ENCODE measurements around the gene SLC25A25. TPM values are rescaled to one million over a fixed set of nuclear protein-coding genes. Genes with fewer than 3 reads are reported as not detected.

The SLC25A25 gene
- total RNA-seq, 1 experiment from 2014 or later: 8.7 TPM

GRCh38 chr9:128099231-128099931 lies 31.3 kb downstream of the SLC25A25 start:
- Histone ChIP-seq H3K27me3 (no peaks in the 10 kb centered on the region), H3K36me3 (peaks cover 6% of the 10 kb centered on the region; the same call in 1 of the 2 replicates), H3K9me3 (no peaks in the 10 kb centered on the region), H3K4me3 (no peak overlapping the region)
- DNase-seq: no peak

GRCh38 chr9:128099932-128100491 lies 32.0 kb downstream of the SLC25A25 start:
- H3K36me3 ChIP-seq: peaks cover 6% of the 10 kb centered on the region; the same call in 1 of the 2 replicates
- no peak for DNase-seq
- no peaks in the 10 kb centered on the region for H3K27me3 ChIP-seq
- H3K4me3 ChIP-seq: no peak overlapping the region
- no peaks in the 10 kb centered on the region for H3K9me3 ChIP-seq

- DNase-seq: no peak
- Histone ChIP-seq H3K4me3 (no peak overlapping the region), H3K36me3 (peaks cover 6% of the 10 kb centered on the region; the same call in 1 of the 2 replicates)
Observed at GRCh38 chr9:128100581-128100980, 32.5 kb downstream of the SLC25A25 start.

GRCh38 chr9:128101231-128101661 lies 33.2 kb downstream of the SLC25A25 start:
- Histone ChIP-seq H3K27me3 (no peaks in the 10 kb centered on the region), H3K9me3 (no peaks in the 10 kb centered on the region), H3K36me3 (peaks cover 11% of the 10 kb centered on the region; the same call in 1 of the 2 replicates), H3K4me3 (no peak overlapping the region)
- DNase-seq: no peak

More at GRCh38 chr9:128100581-128100980, 32.5 kb downstream of the SLC25A25 start:
- Histone ChIP-seq H3K27me3 (no peaks in the 10 kb centered on the region), H3K9me3 (no peaks in the 10 kb centered on the region)

DNA sequence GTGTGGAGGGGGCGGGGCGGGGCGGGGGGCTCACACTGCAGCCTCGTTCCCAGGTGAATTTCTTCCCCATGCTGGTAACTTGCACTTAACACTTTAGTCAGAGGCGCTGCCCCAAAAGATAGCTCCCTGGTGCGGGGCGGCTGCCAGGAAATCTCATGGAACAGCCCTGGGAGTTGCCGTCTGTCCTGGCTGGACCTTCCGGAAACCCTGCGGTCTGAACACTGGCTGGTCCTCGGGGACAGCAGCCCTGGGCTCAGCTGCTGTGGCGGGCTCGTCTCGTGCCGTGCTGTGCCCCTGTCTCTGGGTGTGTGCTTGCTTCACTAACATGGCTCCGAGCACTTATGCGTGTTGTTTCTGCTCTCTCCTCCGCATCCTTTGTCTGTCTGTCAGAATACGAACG lies 33.7 kb downstream of the SLC25A25 start:
- Histone ChIP-seq H3K27me3 (no peaks in the 10 kb centered on the region), H3K36me3 (peaks cover 11% of the 10 kb centered on the region; the same call in 1 of the 2 replicates), H3K4me3 (no peak overlapping the region), H3K9me3 (no peaks in the 10 kb centered on the region)
- no peak for DNase-seq

DNA sequence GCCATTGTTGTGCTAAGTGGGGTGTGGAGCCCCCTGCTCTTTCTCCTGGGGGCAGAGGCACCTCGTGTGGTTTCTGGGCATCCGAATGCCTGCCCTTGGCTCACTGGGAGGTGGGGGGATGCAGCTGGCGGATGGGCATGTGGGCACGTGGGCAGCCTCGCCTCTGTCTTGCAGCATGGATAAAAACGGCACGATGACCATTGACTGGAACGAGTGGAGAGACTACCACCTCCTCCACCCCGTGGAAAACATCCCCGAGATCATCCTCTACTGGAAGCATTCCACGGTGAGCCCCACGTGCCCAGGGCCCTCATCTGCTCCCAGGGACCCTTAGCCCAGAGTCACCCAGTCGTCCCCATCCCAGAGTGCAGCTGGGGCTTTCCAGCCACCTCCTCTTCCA lies 34.2 kb downstream of the SLC25A25 start:
- no peak overlapping the region for H3K4me3 ChIP-seq
- DNase-seq: no peak
- H3K9me3 ChIP-seq: no peaks in the 10 kb centered on the region
- H3K27me3 ChIP-seq: no peaks in the 10 kb centered on the region
- H3K36me3 ChIP-seq: peaks cover 14% of the 10 kb centered on the region; the same call in 1 of the 2 replicates

DNA sequence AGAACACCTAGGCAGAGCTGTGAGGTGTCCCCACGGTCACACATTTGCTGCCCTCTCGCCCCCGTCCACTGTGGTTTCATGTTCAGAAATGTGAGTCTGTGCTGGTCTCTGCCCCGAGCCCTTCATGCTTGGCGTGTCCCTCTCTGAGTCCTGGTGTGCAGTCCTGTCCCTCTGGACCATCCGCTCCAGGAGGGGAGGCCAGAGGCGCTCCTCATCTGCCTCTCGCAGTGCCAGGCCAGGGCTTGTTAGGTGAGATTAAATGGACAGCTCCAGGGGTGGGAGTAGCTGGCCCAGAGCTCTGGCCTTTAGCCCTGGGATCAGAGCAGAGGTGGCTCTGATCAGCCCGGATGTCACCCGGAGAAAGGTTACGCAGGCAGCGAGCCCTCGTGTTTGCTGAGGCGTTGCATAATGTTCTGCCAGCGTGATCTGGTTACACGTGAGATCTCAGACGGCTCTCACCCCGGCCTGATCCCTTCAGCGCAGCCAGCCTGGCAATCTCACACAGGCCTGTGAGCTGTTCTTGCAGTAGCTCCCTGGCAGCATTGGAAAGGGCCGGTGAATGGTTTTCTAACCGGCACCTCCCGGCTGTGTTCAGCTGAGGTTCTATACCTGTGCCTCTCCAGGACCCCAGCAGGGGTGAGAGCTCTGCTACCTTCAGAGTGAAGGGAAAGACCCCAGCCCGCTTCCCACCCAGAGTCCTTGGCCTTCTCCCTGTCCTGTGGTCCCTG lies 35.0 kb downstream of the SLC25A25 start:
- Histone ChIP-seq H3K9me3 (no peaks in the 10 kb centered on the region), H3K4me3 (no peak overlapping the region), H3K27me3 (no peaks in the 10 kb centered on the region), H3K36me3 (peaks cover 17% of the 10 kb centered on the region; the same call in 1 of the 2 replicates)
- DNase-seq: no peak

DNA sequence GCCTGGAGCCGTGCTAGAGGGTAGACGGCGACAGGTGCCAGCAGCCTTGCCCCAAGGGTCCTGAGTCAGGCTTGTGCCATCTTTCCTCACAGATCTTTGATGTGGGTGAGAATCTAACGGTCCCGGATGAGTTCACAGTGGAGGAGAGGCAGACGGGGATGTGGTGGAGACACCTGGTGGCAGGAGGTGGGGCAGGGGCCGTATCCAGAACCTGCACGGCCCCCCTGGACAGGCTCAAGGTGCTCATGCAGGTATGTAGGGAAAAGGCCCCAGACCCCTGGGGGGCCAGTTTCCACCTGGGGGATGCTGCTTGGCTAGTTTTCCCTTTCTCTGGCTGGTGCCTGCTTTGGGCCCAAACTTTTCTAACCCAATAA lies 35.5 kb downstream of the SLC25A25 start:
- DNase-seq: no peak
- peaks cover 17% of the 10 kb centered on the region; the same call in 1 of the 2 replicates for H3K36me3 ChIP-seq
- no peaks in the 10 kb centered on the region for H3K27me3 ChIP-seq
- H3K4me3 ChIP-seq: no peak overlapping the region
- no peaks in the 10 kb centered on the region for H3K9me3 ChIP-seq

DNA sequence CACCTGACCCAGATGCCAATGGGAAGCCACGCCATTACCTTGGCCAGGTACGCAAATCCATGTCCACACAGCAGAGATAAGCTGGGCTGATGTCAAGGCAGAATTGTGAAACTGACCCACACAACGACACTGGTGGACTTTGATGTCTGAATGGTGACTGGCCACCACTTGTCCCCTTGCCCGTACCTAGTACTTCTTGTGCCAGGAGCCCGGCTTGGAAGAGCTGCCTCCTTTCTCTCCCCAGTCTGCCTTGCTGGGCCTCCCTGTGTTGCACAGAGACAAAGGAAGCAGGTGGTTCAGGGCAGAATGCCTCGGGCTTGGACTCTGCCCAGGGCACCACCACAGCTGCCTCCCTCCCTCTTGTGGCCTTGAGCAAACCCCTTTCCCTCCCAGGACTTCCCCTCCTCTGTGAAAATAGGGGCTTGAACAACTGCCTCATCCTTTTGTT lies 36.2 kb downstream of the SLC25A25 start:
- peaks cover 17% of the 10 kb centered on the region; the same call in 1 of the 2 replicates for H3K36me3 ChIP-seq
- no peaks in the 10 kb centered on the region for H3K27me3 ChIP-seq
- H3K4me3 ChIP-seq: no peak overlapping the region
- DNase-seq: no peak
- no peaks in the 10 kb centered on the region for H3K9me3 ChIP-seq

GRCh38 chr9:128105538-128106175 lies 37.6 kb downstream of the SLC25A25 start:
- Histone ChIP-seq H3K9me3 (no peaks in the 10 kb centered on the region), H3K4me3 (no peak overlapping the region), H3K27me3 (no peaks in the 10 kb centered on the region), H3K36me3 (peaks cover 17% of the 10 kb centered on the region; the same call in 1 of the 2 replicates)
- no peak for DNase-seq

DNA sequence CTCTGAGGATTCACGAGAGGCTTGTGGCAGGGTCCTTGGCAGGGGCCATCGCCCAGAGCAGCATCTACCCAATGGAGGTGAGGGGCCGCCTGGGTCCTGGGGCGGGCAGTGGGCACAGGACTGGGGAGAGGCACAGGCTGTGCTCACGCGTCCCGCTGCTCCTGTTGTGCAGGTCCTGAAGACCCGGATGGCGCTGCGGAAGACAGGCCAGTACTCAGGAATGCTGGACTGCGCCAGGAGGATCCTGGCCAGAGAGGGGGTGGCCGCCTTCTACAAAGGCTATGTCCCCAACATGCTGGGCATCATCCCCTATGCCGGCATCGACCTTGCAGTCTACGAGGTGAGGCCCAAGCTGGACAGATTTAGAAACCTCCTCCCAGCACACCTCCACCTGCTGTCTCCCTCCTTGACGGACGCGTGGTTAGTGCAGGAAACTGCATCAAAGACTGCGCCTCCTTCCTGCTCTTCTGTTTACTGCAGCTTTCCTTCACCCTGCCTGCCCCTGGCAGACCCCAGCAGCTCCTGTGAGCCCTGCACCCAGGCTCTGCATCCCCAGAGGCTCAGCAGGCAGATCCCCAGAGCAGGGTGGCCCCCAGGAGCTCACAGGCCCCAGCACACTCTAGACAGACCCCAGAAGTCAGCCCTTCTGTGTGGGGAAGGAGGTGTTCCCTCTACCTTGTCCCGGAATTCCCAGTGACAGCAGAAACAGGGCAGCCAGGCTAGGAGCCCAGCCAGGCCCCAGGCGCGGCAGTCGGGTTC lies 38.3 kb downstream of the SLC25A25 start:
- Histone ChIP-seq H3K27me3 (no peaks in the 10 kb centered on the region), H3K36me3 (peaks cover 15% of the 10 kb centered on the region; the same call in 1 of the 2 replicates), H3K9me3 (no peaks in the 10 kb centered on the region), H3K4me3 (no peak overlapping the region)
- DNase-seq: no peak

- Histone ChIP-seq H3K27me3 (no peaks in the 10 kb centered on the region), H3K4me3 (no peak overlapping the region), H3K9me3 (no peaks in the 10 kb centered on the region), H3K36me3 (peaks cover 15% of the 10 kb centered on the region; the same call in 1 of the 2 replicates)
- no peak for DNase-seq
Observed at GRCh38 chr9:128106940-128107467, 39.0 kb downstream of the SLC25A25 start.

DNA sequence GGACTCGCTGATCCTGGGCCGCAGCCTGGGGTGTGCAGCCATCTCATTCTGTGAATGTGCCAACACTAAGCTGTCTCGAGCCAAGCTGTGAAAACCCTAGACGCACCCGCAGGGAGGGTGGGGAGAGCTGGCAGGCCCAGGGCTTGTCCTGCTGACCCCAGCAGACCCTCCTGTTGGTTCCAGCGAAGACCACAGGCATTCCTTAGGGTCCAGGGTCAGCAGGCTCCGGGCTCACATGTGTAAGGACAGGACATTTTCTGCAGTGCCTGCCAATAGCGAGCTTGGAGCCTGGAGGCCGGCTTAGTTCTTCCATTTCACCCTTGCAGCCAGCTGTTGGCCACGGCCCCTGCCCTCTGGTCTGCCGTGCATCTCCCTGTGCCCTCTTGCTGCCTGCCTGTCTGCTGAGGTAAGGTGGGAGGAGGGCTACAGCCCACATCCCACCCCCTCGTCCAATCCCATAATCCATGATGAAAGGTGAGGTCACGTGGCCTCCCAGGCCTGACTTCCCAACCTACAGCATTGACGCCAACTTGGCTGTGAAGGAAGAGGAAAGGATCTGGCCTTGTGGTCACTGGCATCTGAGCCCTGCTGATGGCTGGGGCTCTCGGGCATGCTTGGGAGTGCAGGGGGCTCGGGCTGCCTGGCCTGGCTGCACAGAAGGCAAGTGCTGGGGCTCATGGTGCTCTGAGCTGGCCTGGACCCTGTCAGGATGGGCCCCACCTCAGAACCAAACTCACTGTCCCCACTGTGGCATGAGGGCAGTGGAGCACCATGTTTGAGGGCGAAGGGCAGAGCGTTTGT lies 39.6 kb downstream of the SLC25A25 start:
- H3K9me3 ChIP-seq: no peaks in the 10 kb centered on the region
- no peak overlapping the region for H3K4me3 ChIP-seq
- peaks cover 15% of the 10 kb centered on the region; the same call in 1 of the 2 replicates for H3K36me3 ChIP-seq
- H3K27me3 ChIP-seq: no peaks in the 10 kb centered on the region
- DNase-seq: no peak

GRCh38 chr9:128108269-128109049 lies 40.4 kb downstream of the SLC25A25 start:
- Histone ChIP-seq H3K27me3 (no peaks in the 10 kb centered on the region), H3K9me3 (no peaks in the 10 kb centered on the region), H3K36me3 (peaks cover 17% of the 10 kb centered on the region), H3K4me3 (no peak overlapping the region)
- no peak for DNase-seq

All from MG63 (cell line).